ENCODE measurements around the gene GABRG3. TPM values are rescaled to one million over a fixed set of nuclear protein-coding genes. Genes with fewer than 3 reads are reported as not detected.

GABRG3 gene
- total and polyA plus RNA-seq, 2 donors (not counting 3 experiments of a cell fraction or from before 2014, with no cell fraction given): not detected

- ChIA-PET CTCF (no interaction called here), POLR2A (no interaction called here)
- BruUV-seq (replicated peaks): no TSS peak
- Histone ChIP-seq H3K9ac (replicated peaks; ENCODE audit: extremely low read depth, insufficient read depth, low read length) (no peak overlapping the region), H3K27ac (ENCODE audit: insufficient read depth, low read depth, low read length) (no peak overlapping the region), H2AFZ (ENCODE audit: low read depth, low read length) (no peak overlapping the region), H3K27me3 (ENCODE audit: control insufficient read depth in 2 of 2, insufficient read depth in 2 of 2, low read length in 2 of 2) (no peaks in the 10 kb centered on the region), H3K9me3 (replicated peaks; ENCODE audit: control insufficient read depth, insufficient read depth, low read length) (peaks cover 8% of the 10 kb centered on the region), H4K20me1 (replicated peaks; ENCODE audit: control insufficient read depth, extremely low read depth, insufficient read depth, low read length) (no peaks in the 10 kb centered on the region), H3K4me3 (replicated peaks in 1 of 3; ENCODE audit: insufficient read depth in 1 of 3, low read depth in 1 of 3, low read length in 3 of 3) (no peak overlapping the region), H3K9me1 (replicated peaks; ENCODE audit: control insufficient read depth, extremely low read depth, insufficient read depth, low read length) (no peaks in the 10 kb centered on the region), H3K4me1 (ENCODE audit: control insufficient read depth, extremely low read depth, insufficient read depth, low read length) (no peaks in the 10 kb centered on the region), H3K4me2 (ENCODE audit: insufficient read depth, low read length) (no peak overlapping the region), H3K36me3 (ENCODE audit: control insufficient read depth in 2 of 2, extremely low read depth in 1 of 2, insufficient read depth in 2 of 2, low read length in 2 of 2) (no peaks in the 10 kb centered on the region), H3K79me2 (ENCODE audit: control insufficient read depth, insufficient read depth, low read length) (no peaks in the 10 kb centered on the region)
- intact Hi-C loops (cut with micrococcal nuclease): no loop called here
- DNase-seq (ENCODE audit: low read depth, low spot score) (no peak), FAIRE-seq (no peak)
- no peak for TF ChIP-seq JUN (IDR thresholded peaks at IDR 0.05; ENCODE audit: borderline replicate concordance, insufficient read depth, insufficient read length, low read depth)
- TF ChIP-seq POLR2AphosphoS5 (IDR thresholded peaks at IDR 0.05; ENCODE audit: insufficient read depth, low read depth, low read length): no peak
- no peak for TF ChIP-seq CTCF (IDR thresholded peaks at IDR 0.05; ENCODE audit: extremely low read depth in 1 of 2, insufficient read depth in 1 of 2, low read depth in 1 of 2, low read length in 2 of 2)
- TF ChIP-seq FOS (IDR thresholded peaks at IDR 0.05; ENCODE audit: borderline replicate concordance, insufficient read depth, low read length): no peak
- TF ChIP-seq MAX (IDR thresholded peaks at IDR 0.05; ENCODE audit: insufficient read depth, insufficient read length): no peak
- TF ChIP-seq MYC (IDR thresholded peaks at IDR 0.05; ENCODE audit: low read depth, low read length): no peak
- no peak for TF ChIP-seq POLR2A (IDR thresholded peaks at IDR 0.05; ENCODE audit: low read depth, low read length)
- TF ChIP-seq EZH2 (IDR thresholded peaks at IDR 0.05; ENCODE audit: borderline replicate concordance, low read depth, low read length, severe bottlenecking): no peak
- no peak for TF ChIP-seq GATA2 (IDR thresholded peaks at IDR 0.05; ENCODE audit: insufficient read depth, insufficient read length, low read depth, low read length)
- dilution Hi-C loops (cut with MboI; ENCODE audit: extremely low pct_ligation_motif_present, low sequenced_read_pairs): no loop called here
Measured at GRCh38 chr15:27165590-27165989, 194.6 kb downstream of the GABRG3 start.

Data from endothelial cell of umbilical vein (primary cell).